ENCODE measurements around the gene E2F4. TPM values are rescaled to one million over a fixed set of nuclear protein-coding genes. Genes with fewer than 3 reads are reported as not detected.

The E2F4 gene
- total and polyA plus RNA-seq, 9 of the 15 experiments (the other 6 are each of a cell fraction or from before 2014, with no cell fraction given): 9.7 to 139 (median 106) TPM

DNA sequence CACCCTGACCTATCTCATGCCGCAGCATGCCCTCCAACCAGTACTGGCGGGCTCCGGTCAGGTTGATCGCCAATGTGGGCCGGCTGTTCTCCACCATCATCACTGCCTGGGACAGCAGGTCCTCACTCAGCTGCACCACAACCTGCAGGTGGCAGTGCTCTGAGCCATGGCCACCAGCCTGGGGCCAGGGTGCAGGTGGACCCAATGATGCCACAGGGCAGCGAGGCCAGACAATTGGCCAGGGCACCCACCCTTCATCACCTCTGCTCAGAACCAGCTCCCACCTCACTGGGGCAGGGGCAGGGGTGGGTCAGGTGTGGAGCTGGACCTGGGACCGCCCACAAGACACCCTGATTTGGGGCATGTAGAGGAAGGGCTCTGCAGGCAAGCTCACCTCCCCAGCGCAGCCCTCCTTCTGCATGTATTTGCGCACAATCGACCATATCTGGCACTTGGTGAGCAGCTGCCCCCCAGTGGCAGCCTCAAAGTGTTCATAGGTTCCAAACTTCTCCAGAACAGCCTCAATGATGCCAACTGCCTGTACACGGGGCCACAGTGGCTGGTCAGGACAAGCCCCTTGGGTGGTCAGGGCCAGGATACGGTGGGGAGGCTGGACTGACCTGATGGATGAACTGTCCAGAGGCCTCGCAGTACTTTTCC lies 12.4 kb upstream of the E2F4 start (continued):
- TF ChIP-seq, protein P1, sequence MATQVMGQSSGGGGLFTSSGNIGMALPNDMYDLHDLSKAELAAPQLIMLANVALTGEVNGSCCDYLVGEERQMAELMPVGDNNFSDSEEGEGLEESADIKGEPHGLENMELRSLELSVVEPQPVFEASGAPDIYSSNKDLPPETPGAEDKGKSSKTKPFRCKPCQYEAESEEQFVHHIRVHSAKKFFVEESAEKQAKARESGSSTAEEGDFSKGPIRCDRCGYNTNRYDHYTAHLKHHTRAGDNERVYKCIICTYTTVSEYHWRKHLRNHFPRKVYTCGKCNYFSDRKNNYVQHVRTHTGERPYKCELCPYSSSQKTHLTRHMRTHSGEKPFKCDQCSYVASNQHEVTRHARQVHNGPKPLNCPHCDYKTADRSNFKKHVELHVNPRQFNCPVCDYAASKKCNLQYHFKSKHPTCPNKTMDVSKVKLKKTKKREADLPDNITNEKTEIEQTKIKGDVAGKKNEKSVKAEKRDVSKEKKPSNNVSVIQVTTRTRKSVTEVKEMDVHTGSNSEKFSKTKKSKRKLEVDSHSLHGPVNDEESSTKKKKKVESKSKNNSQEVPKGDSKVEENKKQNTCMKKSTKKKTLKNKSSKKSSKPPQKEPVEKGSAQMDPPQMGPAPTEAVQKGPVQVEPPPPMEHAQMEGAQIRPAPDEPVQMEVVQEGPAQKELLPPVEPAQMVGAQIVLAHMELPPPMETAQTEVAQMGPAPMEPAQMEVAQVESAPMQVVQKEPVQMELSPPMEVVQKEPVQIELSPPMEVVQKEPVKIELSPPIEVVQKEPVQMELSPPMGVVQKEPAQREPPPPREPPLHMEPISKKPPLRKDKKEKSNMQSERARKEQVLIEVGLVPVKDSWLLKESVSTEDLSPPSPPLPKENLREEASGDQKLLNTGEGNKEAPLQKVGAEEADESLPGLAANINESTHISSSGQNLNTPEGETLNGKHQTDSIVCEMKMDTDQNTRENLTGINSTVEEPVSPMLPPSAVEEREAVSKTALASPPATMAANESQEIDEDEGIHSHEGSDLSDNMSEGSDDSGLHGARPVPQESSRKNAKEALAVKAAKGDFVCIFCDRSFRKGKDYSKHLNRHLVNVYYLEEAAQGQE (IDR thresholded peaks at IDR 0.05; ENCODE audit: borderline replicate concordance): peak; percentile 27; the same call in 1 of the 2 replicates
- TF ChIP-seq, protein P1 (CRISPR knock-in tag; IDR thresholded peaks at IDR 0.05; ENCODE audit: low read depth): no peak
- peak; percentile 39; the same call in 1 of the 2 replicates for TF ChIP-seq POLR2G (IDR thresholded peaks at IDR 0.05; ENCODE audit: low read depth, low read length)
